ENCODE data around the gene ONECUT1.
A peak's percentile ranks its signal among the peaks of the same experiment; 100 is the strongest.
"Not testable (repeated sequence)": the region's sequence is repeated elsewhere in the genome, so short reads cannot be mapped to it uniquely, and the experiment has no call there.

Gene ONECUT1

DNA sequence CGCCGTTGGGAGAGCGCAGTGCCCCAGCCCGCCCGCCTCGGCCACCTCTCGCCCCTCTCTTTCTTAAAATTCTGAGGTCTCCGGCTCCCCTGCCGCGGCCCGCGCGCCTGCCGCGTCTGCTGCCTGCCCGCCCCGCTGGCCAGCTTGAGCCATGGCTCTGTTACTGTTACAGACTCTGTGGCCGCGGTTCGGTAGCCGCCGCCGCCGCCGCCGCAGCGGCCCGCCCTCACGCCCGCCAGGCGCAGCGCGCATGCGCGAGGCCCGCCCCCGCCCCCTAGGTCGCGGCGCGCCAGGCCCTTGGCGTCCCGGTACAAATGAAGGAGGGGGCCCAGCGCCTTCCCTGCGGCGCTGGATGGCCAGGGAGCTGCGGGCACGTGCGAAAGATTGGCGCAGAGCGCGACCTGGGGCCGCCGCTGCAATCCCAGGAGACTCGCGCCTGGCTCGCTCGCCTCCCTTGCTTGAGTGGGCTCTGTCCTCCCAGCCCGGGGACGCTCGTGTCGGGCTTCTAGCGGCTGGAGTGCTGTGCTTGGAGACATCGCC is at the start of gene ONECUT1:
Gene ONECUT1, minus strand, starts transcription at position 168 of the 540 bp plus-strand sequence. CDS start 452 bp downstream, outside the sequence.
- peak; percentile 63 to 72 for DNase-seq

DNA sequence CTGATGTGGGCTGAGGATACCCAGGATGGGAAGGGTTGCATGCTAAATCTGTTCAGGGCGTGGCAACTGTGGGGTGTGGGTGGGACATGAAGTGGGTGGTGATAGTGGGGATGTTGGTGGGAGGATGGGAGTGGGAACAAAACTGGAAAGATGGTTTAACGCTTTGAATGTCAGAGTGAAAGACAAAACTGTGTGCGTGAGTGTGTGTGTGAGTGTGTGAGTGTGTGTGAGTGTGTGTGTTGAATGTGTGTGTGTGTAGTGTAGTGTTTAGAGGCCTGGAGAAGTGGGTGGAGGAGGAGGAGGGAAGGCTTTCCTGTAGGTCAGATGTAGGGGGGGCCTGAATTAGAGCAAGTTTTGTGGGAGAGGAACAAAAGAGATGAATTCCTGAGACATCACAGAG is 44.2 kb upstream of the ONECUT1 start:
- DNase-seq, result no peak

DNA sequence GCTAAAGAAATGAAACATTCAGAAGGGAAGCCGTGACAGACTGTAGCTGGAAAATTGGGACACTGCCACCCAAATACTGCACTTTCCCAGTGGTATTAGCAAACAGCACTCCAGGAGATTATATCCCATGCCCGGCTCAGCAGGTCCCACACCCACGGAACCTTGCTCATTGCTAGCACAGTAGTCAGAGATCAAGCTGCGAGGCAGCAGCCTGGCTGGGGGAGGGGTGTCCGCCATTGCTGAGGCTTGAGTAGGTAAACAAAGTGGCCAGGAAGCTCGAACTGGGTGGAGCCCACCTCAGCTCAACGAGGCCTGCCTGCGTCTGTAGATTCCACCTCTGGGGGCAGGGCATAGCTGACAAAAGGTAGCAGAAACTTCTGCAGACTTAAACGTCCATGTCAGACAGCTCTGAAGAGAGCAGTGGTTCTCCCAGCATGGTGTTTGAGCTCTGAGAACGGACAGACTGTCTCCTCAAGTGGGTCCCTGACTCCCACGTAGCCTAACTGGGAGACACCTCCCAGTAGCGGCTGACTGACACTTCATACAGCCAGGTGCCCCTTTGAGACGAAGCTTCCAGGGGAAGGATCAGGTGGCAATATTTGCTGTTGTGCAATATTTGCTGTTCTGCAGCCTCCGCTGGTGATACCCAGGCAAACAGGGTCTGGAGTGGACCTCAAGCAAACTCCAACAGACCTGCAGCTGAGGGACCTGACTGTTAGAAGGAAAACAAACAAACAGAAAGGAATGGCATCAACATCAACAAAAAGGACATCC is 34.2 kb upstream of the ONECUT1 start:
- DNase-seq, result not testable (repeated sequence)

DNA sequence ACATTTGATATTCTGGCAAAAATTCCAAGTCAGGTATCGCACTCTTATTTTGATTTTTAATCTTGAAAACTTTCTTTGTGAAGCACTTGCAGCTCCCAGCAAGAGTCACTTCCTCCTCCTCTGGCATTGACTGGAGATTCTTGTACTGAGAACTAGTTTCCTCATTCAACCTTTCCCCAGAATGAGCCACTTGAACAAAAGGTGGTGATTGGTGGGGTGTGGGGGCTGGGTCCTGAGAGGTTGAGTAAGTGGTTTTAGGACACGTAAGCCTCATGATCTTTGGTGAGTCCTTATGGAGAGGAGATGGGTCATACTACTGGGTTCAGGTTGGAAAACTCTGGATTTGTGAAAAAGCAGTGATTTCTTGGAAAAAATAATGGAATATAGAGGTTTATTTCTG is 32.3 kb upstream of the ONECUT1 start:
- no peak for DNase-seq

DNA sequence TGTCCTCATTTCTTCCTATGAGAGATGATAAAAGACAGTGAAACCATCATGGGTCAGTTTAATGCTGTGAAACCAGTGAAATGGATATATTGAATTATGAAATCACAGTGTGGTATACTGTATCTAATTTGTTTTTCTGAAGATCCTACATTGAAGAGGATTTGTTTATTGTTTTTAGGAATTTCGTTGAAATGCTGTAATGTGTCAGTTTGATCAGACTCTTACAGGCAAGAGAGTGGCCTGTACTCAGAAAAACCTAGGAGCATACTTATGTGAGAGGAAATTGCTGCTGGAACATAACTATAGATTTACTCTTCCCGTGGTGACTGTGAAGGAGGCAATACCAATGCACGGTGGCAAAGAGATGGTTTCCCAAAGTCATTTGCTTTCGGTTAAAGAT is 29.1 kb upstream of the ONECUT1 start:
- no peak for DNase-seq

DNA sequence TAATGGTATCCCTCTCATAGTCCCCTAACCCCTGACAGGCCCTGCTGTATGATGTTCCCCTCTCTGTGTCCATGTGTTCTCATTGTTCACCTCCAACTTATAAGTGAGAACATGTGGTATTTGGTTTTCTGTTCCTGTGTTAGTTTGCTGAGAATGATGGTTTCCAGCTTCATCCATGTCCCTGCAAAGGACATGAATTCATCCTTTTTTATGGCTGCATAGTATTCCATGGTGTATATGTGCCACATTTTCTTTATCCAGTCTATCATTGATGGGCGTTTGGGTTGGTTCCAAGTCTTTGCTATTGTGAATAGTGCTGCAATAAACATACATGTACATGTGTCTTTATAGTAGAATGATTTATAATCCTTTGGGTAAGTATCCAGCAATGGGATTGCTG is 25.8 kb upstream of the ONECUT1 start:
- DNase-seq, result not testable (repeated sequence)

DNA sequence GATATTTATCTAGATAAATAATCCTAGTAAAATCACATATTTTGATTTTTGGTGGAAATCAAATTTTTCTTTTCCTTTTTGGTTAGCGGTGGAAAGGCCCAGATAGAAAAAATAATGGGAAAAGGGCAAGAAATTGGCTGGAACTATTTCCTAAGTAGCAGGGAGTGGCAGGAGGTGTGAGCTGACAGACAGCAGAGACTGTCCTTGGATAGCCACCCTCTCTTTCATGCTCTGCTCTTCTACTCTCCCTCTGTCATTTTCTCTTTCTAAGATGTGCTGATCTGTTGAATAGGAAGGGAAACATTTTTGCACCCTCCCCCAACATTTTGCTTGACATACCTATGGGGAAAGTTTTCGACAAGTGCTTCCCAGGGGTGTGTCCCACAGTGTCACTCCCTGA is 18.9 kb upstream of the ONECUT1 start:
- no peak for DNase-seq

DNA sequence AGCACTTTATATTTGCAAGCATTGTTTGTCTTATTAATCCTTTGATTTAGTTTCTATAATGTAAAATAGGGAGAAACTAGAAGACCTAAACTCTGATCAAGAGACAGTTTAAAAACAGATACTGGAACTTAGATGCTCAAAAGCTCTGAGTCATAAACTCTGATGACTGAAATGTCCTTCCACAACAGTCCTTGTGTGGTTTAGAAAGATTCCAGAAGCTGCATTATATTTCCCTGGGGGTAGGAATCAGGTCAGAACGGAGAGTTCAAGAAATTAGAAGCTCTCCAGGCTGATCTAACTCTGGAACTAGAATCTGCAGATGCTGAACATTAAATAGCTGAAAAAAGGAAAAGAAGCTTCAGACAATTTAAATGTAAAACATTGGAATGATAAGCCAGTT is 18.3 kb upstream of the ONECUT1 start:
- DNase-seq, result no peak

DNA sequence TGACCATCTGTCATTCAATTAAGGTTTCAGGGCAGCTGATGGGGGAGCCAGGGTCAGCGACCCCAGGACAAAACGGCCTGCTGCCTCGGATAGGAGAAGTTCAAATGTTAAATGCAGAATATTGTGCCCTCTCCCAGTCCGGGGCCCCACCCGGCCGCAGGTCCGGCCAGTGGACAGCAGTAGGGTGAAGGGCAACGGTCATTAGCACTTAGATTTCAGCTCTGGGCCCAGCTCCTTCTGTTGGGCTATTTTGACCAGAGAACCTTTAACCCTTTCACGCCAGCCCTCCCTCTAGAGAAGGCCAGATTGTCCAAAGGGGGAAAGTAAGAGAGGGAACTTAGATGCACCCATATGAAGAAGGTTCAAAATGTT is 16.1 kb upstream of the ONECUT1 start:
- DNase-seq, result no peak

DNA sequence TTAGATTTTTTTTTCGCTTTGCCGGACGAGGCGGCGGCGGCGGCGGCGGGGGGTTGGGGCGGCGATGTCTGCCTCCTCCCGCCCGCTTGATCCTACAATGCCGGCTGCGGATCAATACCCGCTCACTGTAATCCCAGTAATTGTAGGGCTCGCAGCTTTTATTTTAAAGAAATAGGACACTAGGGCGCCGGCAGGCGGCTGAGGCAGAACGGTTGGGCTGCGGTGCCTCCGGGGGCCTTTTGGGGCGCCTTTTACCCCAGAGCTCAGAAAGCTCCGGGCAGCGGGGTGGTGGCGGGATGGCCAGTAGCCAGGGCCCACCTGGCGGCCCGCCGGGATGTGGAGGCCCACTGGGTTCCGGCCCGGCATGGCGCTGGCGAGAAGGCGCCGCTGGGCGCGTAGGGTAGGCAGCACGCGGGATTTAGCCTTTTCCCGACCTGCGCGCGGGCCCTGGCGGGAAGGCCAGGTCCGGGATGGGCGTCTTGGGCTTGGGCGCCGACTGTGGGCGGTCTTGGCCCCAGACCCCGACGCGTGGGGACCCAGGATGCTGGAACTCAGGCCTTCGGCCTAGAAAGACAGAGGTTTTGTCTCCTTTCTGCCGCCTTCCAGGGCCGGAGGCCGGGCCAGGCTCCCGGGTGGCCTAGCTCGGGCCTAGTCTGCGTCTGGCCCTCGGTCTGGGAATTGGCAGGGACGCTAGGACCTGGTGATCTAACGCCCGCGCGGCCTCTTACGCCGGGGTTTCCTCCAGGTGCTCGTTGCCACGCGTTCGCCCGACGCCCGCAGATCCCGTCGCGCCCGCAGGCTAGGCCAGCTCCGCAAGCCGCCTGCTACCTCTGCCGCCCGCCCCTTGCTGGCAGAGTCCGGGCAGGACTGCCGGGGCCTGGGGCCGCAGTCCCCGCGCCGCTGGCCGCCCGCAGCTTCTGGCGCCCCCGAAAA is 15.5 kb upstream of the ONECUT1 start:
- no peak for DNase-seq

DNA sequence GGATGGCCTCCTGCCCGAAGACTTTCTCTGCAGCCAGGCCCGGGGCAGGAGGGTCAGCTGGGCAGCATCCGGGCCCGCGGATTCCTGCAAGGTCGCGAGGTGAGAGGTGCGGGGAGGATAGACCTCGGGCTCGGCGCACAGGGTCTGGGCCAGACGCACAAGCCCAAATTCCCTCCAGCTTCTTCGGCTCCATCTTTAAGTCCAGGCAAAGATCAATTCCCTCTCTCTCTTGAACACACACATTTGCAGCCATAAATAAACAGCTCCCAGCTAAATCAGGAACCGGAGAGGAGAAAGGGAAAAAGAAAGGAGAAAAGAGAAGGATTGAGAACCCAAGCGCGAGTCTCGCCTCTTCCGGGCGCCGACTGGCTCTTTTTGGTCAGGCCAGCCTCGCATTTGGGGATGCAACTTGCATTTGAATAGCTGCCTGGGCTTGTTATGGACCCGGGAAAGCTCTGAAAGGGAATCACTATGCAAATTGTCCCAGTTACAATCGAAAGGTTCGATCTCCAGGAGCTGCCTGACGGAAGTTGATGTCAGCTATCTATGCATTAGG is 14.5 kb upstream of the ONECUT1 start:
- DNase-seq, result no peak

DNA sequence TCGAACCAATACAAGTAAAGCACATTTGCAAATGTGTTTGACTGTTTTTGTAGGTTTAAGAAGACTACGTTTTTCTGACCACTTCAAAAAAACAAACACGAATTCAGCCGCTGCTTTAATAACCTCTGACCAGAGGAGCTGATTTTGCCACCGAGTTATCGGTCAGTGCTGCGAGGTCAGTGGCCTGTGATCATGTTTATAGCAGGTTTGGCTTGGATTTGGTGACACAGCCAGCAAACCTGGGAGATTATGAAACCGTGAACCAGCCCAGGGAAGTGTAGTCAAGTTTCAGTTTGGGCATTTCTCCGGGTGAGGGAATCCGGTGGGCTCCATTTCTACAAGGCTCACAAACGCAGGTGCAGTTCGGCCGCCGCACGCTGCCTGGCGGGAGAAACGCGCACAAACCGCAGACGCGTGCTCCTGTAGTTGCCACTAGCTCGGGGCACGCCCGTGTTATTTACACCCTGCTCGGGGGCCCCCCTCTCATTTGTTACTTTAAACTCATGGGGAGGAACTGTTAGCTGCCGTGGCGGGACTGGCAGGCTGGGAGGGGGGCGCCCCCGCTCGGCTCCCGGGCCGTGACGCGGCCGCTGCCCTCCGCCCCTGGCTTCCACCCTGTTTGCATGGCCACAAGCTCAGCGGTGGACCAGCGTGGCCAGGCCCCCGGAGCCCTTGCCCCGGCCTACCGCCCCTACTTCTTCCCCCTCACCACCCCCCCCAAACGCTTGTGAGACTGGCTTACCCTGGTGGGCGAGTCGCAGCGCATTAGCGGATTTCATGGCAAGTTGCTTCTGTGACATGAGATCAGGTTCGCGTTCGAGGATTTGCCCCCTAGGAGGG is 13.6 kb upstream of the ONECUT1 start:
- DNase-seq, result no peak

DNA sequence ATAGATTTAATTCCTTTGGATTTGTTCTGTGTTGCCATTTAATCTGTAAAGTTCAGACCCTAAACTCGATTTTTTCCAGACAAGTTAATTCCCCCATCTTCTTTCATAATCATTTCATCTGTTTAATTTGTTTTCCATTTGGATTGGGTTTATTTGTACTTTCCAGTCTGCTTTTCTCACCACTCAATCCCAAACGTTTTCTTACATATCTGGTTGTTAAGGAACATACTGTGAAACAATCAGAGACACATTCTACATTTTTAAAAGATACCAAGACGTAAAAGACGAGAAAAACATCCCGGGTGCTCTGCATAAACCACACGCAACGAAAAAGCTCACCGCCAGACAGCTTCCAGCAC is 13.0 kb upstream of the ONECUT1 start:
- no peak for DNase-seq

DNA sequence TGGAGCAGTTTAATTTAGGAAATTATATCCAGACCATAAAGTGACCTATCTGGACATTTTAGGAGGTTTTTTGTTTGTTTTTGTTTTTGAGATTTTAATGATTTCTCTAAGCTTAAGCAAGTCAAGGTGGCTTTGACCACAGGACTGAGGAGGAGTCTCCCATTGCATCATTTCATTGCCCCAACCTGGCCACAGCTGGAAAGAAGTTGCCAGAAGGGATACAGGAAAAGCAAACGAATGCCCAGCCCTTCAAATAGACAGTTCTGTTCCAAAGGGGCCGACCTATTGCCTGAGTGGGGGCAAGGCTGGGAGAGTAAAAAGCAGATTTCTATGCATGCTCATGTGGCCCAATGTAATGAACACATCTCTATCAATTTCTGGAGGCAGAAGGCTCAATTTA is 12.0 kb upstream of the ONECUT1 start:
- DNase-seq, result no peak

DNA sequence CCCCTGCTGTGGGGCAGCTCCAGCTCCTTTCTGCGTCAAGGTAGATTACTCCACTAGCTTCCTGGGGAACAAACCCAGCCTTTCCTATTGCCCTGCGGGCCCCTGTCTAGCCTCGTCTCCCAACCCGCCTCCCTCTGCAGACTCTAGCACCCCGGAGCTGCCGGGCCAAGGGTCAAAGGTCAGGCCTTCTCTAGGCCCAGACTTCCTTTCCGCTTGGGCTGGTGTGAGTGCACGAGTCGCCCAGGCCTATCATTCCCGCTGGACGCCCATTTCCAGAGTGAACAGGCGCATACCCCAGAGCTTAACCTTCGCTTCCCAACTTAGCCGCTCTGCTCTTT is 11.6 kb upstream of the ONECUT1 start:
- no peak for DNase-seq

DNA sequence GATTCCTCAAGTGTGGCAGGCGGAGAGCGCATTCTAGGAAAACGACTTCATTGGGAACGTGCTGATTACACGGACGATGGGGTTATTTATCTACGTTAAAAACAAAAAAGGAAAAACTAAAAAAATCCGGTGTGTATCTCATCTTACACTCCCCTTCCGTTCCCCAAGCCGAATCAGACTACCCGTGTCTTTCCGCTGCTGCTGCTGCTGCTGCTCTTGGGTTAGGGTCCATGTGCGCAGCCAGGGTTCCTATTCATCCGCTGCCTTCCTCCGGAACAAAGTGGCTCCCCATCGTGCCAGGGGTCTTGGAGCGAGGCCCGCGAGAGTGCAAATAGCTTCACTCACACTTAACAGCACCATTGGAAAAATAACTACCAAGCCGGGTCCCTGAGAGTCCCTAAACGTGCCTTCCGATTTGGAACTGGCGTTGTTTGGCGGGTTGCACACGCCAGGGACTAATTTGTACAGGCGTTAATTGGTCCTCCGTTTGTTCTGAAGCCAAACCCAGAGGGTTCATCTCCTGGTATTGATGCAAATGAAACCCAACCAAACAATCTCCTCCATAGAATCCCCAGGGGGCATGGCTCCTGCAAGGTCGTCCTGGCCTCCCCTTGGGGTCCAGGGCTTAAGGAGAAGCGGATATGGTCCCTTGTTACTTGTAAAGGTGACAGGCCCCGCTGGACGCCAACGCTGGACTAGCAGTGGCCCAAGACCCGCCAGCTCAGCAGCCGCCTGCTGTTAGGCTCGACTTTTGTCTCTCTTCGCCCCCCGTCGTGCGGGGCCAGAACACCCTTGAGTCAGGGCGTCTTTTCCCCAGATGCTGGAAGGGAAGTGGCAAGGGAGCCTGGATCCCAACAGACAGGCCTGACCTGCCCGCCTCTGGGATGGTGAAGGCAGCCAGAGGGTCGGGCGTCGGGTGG is 11.0 kb upstream of the ONECUT1 start:
- DNase-seq, result no peak

DNA sequence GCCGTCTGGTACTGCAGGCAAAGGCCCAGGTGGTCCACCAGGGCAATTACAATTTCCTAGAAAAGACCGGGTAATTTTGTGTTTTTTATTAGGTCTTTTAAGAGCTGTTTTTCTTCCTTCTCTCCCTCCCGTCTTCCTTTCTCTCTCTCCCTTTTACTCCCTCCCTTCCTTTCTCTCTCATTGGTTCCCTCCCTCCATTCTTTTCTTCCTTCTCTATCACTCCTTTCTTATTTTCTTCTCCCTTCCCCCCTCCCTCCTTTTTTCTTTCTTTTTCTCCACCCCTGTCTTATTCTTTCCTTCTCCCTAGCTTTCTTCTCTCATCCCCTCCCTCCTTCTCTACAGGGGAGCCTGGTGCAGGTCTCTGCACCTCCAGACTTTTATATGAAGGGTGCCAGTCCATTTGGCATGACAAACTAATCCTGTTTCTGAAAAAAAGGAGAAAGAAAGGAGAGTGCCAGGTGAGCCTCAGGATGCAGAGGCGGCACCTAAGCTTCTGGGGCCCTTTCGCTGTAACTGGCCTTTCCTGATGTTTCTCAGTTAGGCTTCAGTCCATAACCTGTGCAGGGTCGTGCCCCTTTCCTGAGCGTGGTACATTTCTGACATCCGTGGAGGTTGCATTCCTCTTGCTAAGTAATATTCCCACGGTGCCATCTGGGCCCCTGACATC is 9.1 kb upstream of the ONECUT1 start:
- no peak for DNase-seq

DNA sequence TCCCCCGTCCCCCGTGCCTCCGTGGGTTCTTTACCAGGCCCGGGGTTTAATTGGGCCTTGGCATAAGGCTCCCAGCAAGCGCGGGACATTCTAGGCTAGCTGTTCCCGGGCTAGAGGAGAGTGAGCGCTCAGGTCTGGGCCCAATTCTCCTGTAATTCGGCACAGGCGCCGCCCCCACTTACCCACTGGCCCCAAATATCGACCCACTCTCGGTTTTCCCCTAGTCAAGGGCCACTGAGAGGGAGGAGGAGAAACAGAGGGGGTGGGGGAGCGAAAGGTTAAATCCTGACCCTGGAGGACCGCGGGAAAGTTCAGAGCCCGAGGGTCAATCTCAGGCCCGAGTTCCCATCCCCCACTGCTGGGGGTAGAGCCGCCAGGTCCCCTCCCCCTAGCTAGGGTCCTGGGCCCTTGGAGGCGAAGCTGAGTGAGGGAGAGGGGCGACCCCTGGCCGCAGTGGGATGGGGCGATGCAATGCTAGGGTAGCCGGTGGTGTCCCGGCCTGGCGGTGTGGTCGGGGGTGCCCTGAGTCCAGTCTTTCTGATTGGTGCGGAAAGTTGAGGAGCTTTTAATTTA is 8.5 kb upstream of the ONECUT1 start:
- no peak for DNase-seq

DNA sequence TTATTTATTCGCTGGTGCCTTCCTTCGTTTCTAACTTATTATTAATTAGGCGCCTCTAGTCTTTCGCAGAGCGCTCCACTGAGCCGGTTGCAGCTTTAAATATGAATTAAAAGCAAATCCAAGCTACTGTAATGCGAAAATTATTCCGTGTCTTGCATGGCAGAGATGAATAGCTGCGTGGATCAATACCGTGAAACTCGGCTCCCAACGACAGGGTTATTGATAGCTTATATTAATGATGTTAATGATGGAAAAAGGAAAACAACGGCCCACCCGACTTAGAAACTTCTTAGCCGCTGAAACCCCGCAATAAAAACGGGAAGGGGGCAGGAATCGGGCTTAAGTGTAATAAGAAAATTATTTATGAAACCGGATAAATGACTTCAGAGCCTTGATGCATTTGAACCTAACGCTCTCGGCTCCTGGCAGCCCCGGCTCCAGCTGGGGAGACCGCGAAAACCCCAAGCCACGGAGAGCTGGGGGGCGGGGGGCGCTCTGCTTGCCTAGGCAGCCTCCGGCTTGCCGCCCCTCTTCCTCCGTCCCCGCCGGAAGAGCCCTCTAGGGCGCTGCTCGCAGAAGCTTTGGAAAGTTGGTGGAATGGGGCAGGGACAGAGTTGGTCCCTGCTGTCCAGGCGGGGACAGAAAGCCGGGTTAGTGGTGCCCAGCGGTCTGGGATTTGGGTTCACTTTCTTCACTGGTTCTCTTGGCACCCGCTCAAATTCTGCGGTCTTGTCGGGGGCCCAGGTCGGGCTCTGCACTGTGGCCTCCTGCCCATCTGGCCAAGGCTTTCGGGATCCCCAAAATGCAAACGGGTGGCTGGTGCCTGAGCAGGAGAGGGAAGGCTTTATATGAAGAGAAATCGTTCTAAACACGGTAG is 7.7 kb upstream of the ONECUT1 start:
- DNase-seq, result no peak
